Mucosa of descending colon (tissue), 3 donors: Measurements from ENCODE around the gene TLK1. TPM values are rescaled to one million over a fixed set of nuclear protein-coding genes. Genes with fewer than 3 reads are reported as not detected.

Experiments used
- total RNA-seq, 3 donors: library from RNA; stranded (reverse); fragmentation: NEBNext Ultra II Directional in 2 of 3; extraction: Animal tissue kit (Norgen Biotek cat#: 25700) in 2 of 3; gene quantifications; one replicate each; pipeline versions ENCODE4 v1.2.1 to v1.2.4, GENCODE V29; 2021 to 2023
- donor health status: DM: no; HTN: no; CAD: no; lungs with moderate emphysema.
- donor health status: DM: no; HTN: no; CAD: no.
- donor health status: DM: no; HTN: yes; CAD: no.

Gene TLK1
- total RNA-seq, 3 donors from 2014 or later, result 91.6 to 112 (median 109) TPM

Other genes starting within 250 kb of the TLK1 start
- gene GORASP2, start 231.6 kb downstream of the TLK1 start, total RNA-seq, result 10 to 100 TPM; 70.3 to 73.4 (median 71.2) TPM